NCI-H2081 (cell line): ENCODE results near the gene CBLC.

ENCODE experiments used
- DNase-seq, 2 experiments: peaks; one replicate each; lab custom pipeline; 2025; lab: John Stamatoyannopoulos, UW

The CBLC gene

GRCh38 chr19:44777715-44778347, at the start of gene CBLC:
Gene CBLC (plus strand): TSS chr19:44777890. CDS start chr19:44777932, 42 bp downstream.
- peak; percentile 85 to 88 for DNase-seq

GRCh38 chr19:44728178-44728577, 49.5 kb upstream of the CBLC start:
- DNase-seq, result no peak

GRCh38 chr19:44729516-44730033, 48.1 kb upstream of the CBLC start:
- DNase-seq, result no peak

- DNase-seq, result no peak
Observed at GRCh38 chr19:44731081-44731480, 46.6 kb upstream of the CBLC start.

DNA sequence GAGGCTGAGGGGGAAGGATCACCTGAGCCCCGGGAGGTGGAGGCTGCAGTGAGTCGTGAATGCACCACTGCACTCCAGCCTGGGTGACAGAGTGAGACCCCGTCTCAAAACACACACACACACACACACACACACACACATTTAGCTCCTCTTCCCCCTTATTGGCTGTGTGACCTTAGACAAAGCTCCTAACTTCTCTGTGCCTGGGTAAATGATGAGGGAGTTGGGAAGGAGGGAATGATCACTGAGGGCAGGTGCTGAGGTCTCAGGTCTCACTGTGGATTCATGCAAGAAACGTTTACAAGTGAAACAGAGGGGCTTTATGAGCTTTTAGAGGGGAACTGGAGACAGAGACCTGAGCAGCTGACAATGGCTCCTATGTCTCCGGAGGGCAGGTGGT, 46.1 kb upstream of the CBLC start:
- DNase-seq, result no peak

GRCh38 chr19:44732235-44733014, 45.3 kb upstream of the CBLC start:
- DNase-seq, result no peak

DNA sequence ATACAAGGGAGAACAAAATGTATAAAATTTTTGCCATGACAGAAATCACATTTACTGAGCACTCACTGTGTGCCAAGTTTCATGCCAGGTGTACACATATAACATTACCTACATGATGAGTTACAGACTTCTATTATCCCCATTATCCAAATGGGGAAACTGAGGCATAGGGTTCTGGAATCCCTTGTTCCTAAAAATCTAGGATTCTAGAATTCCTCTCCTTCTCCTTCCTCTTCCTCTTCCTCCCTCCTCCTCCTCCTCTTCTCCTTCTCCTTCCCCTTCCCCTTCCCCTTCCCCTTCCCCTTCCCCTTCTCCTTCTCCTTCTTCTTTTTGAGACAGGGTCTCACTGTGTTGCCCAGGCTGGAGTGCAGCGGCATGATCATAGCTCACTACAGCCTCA, 43.3 kb upstream of the CBLC start:
- no peak for DNase-seq

DNA sequence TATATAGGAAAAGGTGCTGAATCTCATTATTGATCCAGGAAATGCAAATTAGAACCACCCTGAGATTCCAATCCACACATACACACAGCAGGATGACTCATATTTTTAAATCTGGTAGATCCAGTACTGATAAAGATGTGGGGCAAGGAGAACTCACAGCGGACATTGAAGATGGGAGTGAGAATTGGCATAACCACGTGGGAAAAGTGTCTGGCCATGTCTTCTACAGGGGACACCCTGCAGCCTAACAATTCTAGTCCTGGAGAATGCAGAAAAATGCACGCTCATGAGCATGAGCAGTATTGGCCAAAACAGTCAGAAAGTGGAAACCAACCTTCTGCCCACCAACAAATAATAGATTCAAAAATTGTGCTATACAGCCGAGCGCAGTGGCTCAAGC, 42.7 kb upstream of the CBLC start:
- DNase-seq, result no peak

DNA sequence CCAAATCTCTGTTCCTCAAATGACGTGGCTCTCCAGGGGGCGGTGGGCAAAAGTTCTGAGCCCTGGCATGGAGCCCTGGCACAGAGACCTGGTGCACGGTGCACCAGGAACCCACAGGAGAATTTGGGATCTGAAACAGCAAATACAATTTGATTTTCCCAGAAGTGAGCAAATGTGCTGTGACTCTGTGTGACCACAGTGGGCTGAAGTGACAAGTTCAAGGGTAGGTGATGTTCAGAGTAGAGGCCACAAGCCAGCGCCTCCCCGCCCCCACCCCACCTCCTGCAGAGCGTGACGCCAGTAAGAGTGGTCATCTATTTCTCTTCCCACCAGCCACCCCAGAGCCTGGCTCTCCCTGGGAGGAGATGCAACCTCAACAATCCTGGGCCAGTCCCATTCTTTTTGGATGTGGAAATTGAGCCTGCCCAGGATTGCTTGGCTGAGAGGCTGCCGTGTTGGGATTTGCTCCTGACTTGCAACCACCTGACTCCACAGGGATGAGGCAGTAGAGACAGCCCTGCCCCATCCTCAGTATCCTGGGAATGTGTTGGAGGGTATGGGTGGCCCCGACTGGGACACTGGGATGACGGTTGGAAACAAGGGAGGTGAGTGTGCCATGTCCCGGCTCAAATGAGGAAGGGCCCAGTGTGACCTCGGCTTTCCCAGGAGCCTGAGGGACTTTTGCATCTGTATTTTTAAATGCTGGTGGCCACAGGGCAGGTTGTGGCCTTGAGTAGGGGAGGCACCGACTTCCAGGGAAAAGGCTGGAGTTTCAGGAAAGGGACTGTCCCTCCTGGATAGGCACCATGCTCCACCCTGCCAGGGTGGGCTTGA, 40.2 kb upstream of the CBLC start:
- DNase-seq, result no peak

DNA sequence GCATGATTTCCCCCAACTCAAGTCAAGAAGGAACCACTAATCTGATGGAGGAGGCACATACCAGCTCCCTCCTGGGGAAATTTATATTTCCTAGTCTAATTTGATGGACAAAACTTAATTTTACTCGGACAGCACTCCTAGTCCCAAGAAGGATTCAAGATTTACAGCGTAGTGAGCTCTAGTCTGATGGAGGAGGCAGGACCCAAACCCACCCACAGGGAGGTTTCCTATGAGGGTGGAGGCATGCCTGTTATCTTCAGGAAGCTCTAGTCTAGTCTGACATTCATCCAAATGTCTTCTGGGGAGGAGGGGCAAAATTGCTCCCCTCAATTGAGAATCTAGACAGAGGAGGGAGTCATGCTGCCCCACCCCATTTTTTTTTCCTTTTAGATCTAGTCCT, 39.6 kb upstream of the CBLC start:
- no peak for DNase-seq

DNA sequence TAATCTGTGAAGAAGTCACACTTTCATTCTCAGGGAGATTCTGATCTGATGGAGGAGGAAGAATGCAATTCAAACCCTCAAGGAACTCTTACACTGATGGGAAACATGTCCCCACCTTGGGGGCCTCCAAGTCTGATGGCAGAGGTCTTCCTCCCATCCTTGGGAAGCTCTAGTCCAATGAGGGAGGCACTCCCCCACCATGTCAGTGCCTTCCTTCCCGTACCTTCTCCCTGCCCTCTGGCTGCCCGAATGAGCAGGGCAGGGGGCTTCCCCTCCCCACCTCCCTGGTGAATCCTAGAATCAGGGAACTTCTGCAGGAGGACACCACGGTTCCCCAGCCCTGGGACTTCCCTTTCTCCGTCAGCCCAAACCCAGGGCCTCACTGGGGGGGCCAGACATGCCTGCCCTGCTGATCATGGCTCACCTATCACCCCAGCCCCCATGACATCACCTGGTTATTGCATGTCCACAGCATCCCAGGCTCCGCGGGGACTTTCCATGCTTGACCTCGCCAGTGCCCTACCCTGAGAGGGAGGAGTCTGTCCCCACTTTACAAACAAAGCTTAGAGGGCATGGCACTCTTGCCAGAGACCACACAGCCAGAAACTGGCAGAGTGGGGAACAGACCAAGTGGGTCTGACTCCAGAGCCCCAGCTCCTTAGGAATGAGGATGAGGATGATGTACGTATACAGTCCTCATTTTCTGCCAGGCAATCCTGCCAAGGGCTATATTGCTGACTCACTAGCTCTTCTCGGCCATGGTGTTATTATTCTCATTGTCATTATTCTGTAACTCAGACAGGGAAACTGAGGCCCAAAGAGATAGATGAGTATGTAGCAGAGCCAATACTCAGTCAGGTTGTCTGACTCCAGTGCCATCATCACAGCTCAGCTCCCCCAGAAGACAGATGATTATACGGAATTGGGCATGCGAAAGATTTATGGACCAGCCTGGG, 38.8 kb upstream of the CBLC start:
- no peak for DNase-seq

DNA sequence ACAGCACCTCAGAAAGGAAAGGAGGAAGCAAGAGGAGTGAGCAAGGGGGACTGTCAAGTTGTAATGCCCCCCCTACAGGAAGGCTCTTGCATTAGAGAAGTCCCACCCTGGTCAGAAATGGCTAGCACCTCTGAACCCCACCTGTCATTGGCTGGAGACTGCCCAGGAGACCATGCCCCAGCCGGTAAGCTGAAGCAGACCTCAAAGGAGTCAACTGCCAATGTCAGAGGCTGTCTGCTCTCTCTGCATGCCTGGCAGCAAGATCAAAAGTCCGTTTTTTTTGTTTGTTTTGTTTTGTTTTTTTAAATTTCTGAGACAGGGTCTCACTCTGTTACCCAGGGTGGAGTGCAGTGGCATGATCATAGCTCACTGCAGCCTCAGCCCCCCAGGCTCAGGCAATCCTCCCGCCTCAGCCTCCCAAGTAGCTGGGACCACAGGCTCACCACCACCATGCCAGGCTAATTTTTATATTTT, 37.3 kb upstream of the CBLC start:
- DNase-seq, result no peak

DNA sequence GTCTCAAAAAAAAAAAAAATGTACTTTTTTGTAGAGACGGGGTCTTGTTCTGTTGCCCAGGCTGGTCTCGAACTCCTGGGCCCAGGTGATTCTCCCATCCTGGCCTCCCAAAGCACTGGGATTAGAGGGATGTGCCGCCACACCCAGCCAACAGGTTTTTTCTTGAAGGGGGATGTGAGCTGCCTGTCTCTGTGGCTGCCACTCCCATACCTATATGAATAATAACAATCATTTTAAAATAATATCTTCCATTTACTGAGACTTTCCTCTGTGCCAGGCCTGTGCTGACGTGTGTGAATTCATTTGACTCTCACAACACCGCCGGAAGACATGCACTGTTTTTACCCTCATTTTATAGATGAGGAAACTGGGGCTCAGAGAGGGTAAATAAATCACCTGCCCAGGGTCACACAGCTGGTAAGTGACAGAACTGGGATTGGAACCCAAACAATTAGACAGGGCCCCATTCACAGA, 36.4 kb upstream of the CBLC start:
- no peak for DNase-seq

DNA sequence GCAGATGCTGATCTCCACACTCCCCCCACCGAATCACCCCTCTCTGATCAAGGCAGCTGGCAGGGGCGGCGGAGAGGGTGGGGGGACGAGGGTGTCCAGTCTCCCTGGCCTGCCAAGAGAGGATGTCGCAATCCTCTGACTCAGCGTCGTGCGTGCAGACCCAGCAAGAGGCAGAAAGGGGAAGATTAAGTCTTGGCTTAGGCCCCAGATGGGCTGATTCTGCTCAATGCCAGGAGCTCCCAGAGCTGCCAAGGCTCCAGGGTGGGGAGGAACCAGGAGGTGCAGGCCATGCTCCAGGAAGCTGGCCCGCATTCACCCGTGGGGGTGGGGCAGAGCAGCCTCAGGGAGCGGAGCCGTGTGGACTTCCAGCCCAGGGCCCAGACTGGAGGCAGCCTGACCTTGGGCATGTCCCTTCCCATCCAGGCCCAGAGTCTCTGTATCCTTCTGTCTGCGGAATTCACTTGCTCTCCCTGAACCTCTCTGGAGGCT, 35.8 kb upstream of the CBLC start:
- DNase-seq, result peak; percentile 43 to 74

DNA sequence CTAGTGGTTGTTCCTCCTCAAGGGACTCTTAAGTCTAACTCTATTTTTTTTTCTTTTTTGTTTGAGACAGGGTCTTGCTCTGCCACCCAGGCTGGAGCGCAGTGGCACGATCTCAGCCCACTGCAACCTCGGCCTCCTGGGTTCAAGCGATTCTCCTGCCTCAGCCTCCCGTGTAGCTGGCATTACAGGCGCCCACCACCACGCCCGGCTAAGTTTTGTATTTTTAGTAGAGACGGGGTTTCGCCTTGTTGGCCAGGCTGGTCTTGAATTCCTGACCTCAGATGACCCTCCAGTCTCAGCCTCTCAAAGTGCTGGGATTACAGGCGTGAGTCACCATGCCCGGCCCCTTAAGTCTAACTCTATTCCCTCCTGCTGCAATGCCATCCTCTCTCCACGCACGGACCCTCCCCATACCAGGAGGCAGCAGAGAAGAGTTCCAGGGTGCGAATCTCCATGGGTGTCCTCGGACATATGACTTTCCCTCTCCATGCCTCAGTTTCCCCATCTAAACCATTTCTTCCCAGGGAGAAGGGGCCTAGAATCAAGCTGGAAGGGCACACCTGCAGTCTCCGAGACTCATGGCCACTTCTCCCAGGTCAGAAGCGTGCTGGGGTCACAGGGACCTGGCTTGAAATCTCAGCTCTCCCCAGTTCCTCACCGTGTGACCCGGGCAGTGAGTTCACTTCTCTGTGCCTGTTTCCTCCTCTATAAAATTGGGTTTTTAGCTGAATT, 35.2 kb upstream of the CBLC start:
- no peak for DNase-seq

DNA sequence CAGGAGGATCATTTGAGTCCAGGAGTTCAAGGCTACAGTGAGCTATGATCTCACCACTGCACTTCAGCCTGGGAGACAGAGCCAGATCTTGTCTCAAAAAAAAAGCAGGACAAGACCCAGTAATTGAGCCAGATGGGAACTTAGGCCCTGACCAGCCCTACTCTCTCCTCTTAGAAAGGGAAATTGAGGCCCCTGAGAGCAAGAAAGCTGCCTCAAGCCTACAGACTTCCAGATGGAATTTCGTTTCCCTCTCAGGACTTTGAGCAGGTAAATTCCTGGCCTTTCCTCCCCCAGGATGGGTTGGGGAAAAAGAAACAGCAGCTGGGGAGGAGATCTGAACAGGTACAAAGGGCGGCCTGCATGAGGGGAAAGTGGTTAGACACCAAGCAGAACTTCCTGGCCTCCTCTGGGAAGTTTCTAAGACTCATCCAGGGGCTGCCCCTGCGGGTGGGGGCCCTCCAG, 32.8 kb upstream of the CBLC start:
- DNase-seq, result no peak

DNA sequence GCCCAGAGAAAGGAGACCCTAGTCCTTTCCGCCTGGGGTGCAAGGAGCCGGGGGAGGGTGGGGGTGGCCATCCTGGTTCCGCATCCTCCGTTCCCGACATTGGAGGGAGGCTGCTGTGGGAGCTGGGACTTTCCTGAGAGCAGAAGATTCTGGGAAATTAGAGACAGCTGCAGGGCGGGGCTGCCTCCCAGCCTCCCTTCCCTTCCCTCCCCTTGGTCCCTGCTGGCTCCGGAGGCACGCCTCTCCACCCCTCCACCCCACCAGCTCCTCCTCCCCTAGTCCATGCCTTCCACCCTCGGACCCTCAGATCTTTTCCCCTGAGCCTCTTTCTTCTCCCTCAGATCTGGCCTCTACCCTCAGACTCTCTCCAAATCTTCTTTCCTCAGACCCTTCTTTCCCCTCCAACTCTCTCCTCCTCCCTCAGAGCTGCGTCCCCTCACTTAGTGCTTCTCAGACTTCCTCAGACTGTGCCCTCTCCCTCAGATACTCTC, 32.3 kb upstream of the CBLC start:
- no peak for DNase-seq

- DNase-seq, result no peak
Observed at GRCh38 chr19:44745887-44746600, 31.6 kb upstream of the CBLC start.

DNA sequence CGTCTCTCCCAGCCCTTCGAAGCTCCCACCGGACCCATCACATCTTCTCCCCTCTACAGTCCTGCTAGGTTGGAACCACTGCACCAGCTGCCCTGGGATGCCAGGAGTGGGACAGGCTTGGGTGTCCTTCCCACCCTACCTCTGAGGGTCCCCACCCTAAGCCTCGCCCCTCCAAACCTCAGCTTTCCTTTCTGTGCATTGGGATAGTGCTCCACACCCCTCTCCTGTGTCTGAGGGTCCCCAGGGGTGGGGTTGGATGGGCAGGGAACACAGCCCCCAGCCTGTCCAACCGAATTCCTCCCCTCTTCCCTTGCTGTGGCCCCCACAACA, 31.1 kb upstream of the CBLC start:
- no peak for DNase-seq
